GM12865 (cell line): ENCODE measurements around the gene ETV6.

ENCODE experiments used
- DNase-seq: peaks from one replicate; pipeline ENCODE4 v3.0.0; 2010; ENCODE audit warnings: low read depth
- H3K4me3 ChIP-seq: 2 replicates; pipeline ENCODE4 v1.5.1; 2011; ENCODE audit warnings: mild to moderate bottlenecking, low read depth, low read length, control low read depth
- TF ChIP-seq, protein P1 (sequence below): IDR thresholded peaks from 2 replicates; pipeline ENCODE4 v1.5.1; 2011; ENCODE audit warnings: low read length, control low read depth, low read depth, inconsistent platforms; ENCODE audit not compliant: insufficient read depth; ENCODE audit errors: missing control alignments

The ETV6 gene

DNA sequence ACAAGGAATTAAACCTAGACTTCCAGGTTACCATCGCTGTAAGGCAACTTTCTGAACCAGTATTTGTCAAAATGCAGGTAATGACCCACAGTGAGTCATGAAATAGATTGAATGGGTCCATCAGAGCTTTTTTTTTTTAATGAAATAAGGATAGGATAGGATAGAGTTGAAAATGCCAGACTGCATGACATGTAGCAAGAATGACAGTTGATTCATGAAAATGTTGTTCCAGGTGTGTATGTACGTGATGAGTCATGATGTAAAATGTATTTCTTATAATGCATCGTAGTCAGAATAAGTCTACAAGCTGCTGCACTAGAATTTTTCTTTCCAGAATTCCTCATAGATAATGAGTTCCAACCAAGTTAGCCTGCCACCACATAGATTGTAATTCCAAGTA, 236.9 kb downstream of the ETV6 start:
- TF ChIP-seq, protein P1, sequence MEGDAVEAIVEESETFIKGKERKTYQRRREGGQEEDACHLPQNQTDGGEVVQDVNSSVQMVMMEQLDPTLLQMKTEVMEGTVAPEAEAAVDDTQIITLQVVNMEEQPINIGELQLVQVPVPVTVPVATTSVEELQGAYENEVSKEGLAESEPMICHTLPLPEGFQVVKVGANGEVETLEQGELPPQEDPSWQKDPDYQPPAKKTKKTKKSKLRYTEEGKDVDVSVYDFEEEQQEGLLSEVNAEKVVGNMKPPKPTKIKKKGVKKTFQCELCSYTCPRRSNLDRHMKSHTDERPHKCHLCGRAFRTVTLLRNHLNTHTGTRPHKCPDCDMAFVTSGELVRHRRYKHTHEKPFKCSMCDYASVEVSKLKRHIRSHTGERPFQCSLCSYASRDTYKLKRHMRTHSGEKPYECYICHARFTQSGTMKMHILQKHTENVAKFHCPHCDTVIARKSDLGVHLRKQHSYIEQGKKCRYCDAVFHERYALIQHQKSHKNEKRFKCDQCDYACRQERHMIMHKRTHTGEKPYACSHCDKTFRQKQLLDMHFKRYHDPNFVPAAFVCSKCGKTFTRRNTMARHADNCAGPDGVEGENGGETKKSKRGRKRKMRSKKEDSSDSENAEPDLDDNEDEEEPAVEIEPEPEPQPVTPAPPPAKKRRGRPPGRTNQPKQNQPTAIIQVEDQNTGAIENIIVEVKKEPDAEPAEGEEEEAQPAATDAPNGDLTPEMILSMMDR: no peak
- no peak overlapping the region for H3K4me3 ChIP-seq
- DNase-seq: no peak

DNA sequence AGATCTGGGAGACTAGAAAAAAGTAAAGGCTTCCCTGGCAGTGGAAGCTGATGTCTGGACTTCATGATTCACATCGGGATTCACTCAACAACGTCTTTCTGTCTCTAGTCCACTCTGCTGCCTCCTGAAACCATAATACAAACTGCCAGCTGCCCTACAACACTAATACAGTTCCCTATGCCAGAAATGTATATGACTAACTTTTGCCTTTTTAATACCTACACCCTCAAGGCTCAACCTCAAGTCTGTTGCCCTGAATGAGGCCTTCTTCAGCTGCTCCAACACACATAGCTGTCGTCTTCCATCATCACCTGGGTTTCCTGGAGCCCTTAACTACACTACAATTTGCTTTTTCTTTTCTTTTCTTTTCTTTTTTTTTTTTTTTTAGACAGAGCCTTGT, 238.6 kb downstream of the ETV6 start:
- no peak for DNase-seq
- no peak overlapping the region for H3K4me3 ChIP-seq
- TF ChIP-seq, protein P1: no peak

DNA sequence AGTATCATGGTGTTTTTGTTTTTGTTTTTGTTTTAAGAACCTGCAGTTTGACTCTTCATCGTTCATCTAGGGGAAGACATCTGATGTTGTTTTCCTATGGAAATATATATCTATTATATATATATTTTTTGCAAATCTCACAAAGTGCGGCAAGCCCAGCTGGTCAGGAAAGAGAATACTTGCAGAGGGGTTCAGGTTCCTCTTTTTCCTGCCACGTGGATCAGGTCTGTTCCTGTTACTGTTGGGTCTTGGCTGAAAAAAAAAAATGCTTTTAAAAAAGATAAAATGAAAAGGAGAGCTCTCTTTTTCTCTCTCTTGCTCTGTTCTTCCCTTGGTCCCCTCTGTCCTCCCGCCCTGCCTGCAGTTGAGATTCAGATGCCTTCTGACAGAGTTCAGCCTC, 241.9 kb downstream of the ETV6 start:
- no peak for DNase-seq

DNA sequence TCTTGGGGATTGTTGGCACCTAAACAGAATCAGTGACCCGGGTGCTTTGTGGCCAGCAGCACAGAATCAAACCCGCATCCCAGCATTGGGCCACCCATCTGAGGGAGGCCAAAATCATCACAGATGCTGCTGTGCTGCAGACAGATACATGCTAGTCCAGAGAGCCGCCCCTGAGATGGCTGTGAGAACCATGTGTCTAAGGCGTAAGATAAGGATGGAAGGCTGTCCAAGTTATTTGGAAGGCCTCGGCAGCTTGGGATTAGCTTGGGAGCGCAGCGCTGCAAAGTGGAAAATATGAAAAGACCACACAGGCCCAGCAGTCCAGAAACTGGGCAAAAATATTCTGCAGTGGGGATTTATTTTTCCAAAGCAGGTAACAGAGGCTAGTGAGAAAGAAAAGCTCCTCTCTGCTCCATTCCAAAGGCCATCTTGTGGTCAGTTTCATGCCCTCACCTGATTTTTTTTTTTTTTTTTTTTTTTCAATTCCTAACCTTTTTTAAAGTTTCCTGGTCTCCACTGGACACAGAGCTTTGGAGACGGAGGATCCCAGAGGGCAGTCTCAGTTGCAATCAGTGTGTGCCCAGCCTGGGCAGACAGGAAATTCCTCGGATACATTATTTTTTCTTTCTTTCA, 242.4 kb downstream of the ETV6 start:
- TF ChIP-seq, protein P1: no peak
- DNase-seq: no peak
- no peak overlapping the region for H3K4me3 ChIP-seq

More for the DNA sequence above, 241.9 kb downstream of the ETV6 start:
- H3K4me3 ChIP-seq: no peak overlapping the region
- TF ChIP-seq, protein P1: no peak

DNA sequence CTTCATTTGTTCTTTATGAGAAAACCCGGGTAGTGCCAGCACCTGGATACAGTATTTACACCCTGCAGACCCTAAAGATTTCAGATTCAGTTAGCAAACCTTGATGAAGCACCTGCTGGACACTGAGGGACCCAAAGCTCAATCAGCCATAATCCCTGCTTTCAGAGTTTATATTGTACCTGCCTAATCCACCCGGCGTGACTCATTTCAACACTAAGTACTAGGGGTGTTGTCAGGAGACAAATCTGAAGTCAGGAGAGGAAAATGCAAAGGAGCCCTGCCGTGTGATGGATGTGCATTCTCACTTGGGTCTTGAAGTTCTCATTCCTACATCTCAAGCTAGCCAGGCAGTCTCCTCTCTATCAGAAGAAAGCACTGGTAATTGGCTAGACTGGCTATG, 244.5 kb downstream of the ETV6 start:
- no peak for DNase-seq
- TF ChIP-seq, protein P1: no peak

DNA sequence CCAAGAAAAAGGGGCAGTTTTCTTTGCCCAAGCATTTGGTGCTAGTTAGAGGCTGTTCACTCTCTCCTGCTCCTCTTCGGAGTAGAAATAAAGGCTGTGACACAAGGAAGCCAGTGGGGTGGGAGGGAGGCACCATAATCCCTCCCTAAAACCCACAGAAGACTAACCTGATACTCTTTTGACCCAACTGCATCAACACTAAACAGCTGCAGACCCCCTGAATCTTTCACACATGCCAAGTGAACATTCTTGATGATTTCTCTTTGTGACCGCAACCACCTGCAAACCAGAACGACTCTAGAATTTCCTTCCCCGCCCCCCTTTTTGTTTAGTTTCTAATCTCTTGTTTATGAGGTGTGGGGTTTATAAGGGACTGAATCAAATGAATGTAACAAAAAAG, 245.4 kb downstream of the ETV6 start:
- no peak overlapping the region for H3K4me3 ChIP-seq
- no peak for DNase-seq
- TF ChIP-seq, protein P1: no peak

More for the DNA sequence above, 244.5 kb downstream of the ETV6 start:
- no peak overlapping the region for H3K4me3 ChIP-seq
